ENCODE measurements around the gene NTNG2. TPM values are rescaled to one million over a fixed set of nuclear protein-coding genes. Genes with fewer than 3 reads are reported as not detected.

Gene NTNG2
- polyA plus RNA-seq, 1 donor from 2014 or later, result 0.43 TPM

DNA sequence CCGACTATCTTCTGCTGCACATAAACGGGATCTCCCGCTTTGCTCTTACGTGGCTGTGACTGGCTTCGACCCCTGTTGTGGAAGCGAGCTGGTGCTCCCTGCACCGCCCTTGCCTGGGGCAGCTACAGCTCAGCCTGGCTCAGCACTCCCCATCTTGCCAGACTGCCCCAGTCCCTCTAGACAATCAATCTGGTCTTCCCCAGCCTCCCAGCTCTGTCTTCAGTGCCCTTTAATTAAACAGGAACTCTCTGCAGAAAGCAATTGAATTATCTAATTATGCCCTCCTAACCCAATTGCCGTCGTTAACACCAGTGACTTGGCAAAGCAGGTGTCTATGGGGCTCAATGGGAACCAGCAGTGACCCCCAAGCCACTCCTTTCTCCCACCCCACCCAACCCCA lies 18.9 kb upstream of the NTNG2 start:
- H3K79me2 ChIP-seq (replicated peaks; ENCODE audit: insufficient read depth, low read length), result no peaks in the 10 kb centered on the region
- H3F3A ChIP-seq (ENCODE audit: insufficient read depth, low read length, poor library complexity, severe bottlenecking), result no peaks in the 10 kb centered on the region
- no peaks in the 10 kb centered on the region for H3K27me3 ChIP-seq (ENCODE audit: insufficient read depth, low read depth, low read length)
- H3K36me3 ChIP-seq (ENCODE audit: insufficient read depth, low read length), result no peaks in the 10 kb centered on the region
- no peak overlapping the region for H2AFZ ChIP-seq (ENCODE audit: low read depth, low read length)
- no peak overlapping the region for H3K27ac ChIP-seq (ENCODE audit: low read length)
- no peak overlapping the region for H3K9ac ChIP-seq (ENCODE audit: low read length)
- H3K9me3 ChIP-seq (ENCODE audit: low read length), result no peaks in the 10 kb centered on the region
- TF ChIP-seq EZH2 (IDR thresholded peaks at IDR 0.05; ENCODE audit: borderline replicate concordance, insufficient read depth, low read length, poor library complexity, severe bottlenecking) (no peak), TAF1 (IDR thresholded peaks at IDR 0.05; ENCODE audit: low read depth) (no peak), SMC3 (conservative IDR thresholded peaks at IDR 0.05; ENCODE audit: poor library complexity) (no peak), MXI1 (conservative IDR thresholded peaks at IDR 0.05; ENCODE audit: poor library complexity, severe bottlenecking) (no peak), EP300 (conservative IDR thresholded peaks at IDR 0.05; ENCODE audit: poor library complexity, severe bottlenecking) (no peak), RAD21 (conservative IDR thresholded peaks at IDR 0.05) (no peak), POLR2AphosphoS5 (IDR thresholded peaks at IDR 0.05) (no peak)
- TF ChIP-seq, protein P1, sequence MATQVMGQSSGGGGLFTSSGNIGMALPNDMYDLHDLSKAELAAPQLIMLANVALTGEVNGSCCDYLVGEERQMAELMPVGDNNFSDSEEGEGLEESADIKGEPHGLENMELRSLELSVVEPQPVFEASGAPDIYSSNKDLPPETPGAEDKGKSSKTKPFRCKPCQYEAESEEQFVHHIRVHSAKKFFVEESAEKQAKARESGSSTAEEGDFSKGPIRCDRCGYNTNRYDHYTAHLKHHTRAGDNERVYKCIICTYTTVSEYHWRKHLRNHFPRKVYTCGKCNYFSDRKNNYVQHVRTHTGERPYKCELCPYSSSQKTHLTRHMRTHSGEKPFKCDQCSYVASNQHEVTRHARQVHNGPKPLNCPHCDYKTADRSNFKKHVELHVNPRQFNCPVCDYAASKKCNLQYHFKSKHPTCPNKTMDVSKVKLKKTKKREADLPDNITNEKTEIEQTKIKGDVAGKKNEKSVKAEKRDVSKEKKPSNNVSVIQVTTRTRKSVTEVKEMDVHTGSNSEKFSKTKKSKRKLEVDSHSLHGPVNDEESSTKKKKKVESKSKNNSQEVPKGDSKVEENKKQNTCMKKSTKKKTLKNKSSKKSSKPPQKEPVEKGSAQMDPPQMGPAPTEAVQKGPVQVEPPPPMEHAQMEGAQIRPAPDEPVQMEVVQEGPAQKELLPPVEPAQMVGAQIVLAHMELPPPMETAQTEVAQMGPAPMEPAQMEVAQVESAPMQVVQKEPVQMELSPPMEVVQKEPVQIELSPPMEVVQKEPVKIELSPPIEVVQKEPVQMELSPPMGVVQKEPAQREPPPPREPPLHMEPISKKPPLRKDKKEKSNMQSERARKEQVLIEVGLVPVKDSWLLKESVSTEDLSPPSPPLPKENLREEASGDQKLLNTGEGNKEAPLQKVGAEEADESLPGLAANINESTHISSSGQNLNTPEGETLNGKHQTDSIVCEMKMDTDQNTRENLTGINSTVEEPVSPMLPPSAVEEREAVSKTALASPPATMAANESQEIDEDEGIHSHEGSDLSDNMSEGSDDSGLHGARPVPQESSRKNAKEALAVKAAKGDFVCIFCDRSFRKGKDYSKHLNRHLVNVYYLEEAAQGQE (IDR thresholded peaks at IDR 0.05; ENCODE audit: borderline replicate concordance), result no peak
- TF ChIP-seq, protein P2, sequence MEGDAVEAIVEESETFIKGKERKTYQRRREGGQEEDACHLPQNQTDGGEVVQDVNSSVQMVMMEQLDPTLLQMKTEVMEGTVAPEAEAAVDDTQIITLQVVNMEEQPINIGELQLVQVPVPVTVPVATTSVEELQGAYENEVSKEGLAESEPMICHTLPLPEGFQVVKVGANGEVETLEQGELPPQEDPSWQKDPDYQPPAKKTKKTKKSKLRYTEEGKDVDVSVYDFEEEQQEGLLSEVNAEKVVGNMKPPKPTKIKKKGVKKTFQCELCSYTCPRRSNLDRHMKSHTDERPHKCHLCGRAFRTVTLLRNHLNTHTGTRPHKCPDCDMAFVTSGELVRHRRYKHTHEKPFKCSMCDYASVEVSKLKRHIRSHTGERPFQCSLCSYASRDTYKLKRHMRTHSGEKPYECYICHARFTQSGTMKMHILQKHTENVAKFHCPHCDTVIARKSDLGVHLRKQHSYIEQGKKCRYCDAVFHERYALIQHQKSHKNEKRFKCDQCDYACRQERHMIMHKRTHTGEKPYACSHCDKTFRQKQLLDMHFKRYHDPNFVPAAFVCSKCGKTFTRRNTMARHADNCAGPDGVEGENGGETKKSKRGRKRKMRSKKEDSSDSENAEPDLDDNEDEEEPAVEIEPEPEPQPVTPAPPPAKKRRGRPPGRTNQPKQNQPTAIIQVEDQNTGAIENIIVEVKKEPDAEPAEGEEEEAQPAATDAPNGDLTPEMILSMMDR (IDR thresholded peaks at IDR 0.05; ENCODE audit: poor library complexity, severe bottlenecking), result no peak
- no peak overlapping the region for H3K4me2 ChIP-seq (ENCODE audit: low read length)
- no peaks in the 10 kb centered on the region for H4K20me1 ChIP-seq (ENCODE audit: insufficient read depth)
- no peak overlapping the region for H3K4me3 ChIP-seq (ENCODE audit: low read length)
- no peaks in the 10 kb centered on the region for H3K9me2 ChIP-seq (ENCODE audit: insufficient read depth, low read length)

DNA sequence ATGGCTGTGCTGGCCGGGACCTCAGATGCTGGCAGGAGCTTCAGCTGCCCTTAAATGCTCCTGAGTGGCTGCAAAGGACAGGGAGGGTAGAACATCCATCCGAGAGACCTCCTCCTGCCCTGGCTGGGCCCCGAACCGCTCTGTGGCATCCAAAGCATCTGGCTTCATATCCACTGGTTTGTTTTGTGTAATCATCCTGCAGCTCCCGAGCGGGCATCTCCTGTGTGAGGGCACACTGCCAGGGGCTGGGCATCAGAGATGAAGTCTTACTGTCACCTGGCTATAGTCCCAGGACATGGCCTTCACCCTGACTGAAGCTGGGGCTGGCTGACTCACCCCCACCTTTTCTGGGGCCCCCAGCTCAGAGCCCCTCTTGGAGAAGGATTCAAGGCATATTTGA lies 18.5 kb upstream of the NTNG2 start:
- Histone ChIP-seq H2AFZ (ENCODE audit: low read depth, low read length) (no peak overlapping the region), H3K4me3 (ENCODE audit: low read length) (no peak overlapping the region), H3K36me3 (ENCODE audit: insufficient read depth, low read length) (no peaks in the 10 kb centered on the region), H3K27ac (ENCODE audit: low read length) (no peak overlapping the region), H3K9me3 (ENCODE audit: low read length) (no peaks in the 10 kb centered on the region), H3K4me2 (ENCODE audit: low read length) (no peak overlapping the region), H3F3A (ENCODE audit: insufficient read depth, low read length, poor library complexity, severe bottlenecking) (no peaks in the 10 kb centered on the region), H3K79me2 (replicated peaks; ENCODE audit: insufficient read depth, low read length) (no peaks in the 10 kb centered on the region), H3K27me3 (ENCODE audit: insufficient read depth, low read depth, low read length) (no peaks in the 10 kb centered on the region), H4K20me1 (ENCODE audit: insufficient read depth) (no peaks in the 10 kb centered on the region), H3K9me2 (ENCODE audit: insufficient read depth, low read length) (no peaks in the 10 kb centered on the region), H3K9ac (ENCODE audit: low read length) (no peak overlapping the region)
- TF ChIP-seq, protein P2 (IDR thresholded peaks at IDR 0.05; ENCODE audit: poor library complexity, severe bottlenecking), result no peak
- TF ChIP-seq TAF1 (IDR thresholded peaks at IDR 0.05; ENCODE audit: low read depth), result no peak
- TF ChIP-seq RAD21 (conservative IDR thresholded peaks at IDR 0.05), result no peak
- no peak for TF ChIP-seq MXI1 (conservative IDR thresholded peaks at IDR 0.05; ENCODE audit: poor library complexity, severe bottlenecking)

All from neural cell (in vitro differentiated cells).